Measurements from ENCODE around the gene KLHDC1.
A peak's percentile ranks its signal among the peaks of the same experiment; 100 is the strongest.
"Not testable (repeated sequence)": the region's sequence is repeated elsewhere in the genome, so short reads cannot be mapped to it uniquely, and the experiment has no call there.

Gene KLHDC1

GRCh38 chr14:49691031-49691430 is 1.9 kb upstream of the KLHDC1 start:
- no peak overlapping the region for H2AK5ac ChIP-seq (ENCODE audit: low read depth, low read length)
- no peaks in the 10 kb centered on the region for H3K9me3 ChIP-seq (replicated peaks in 1 of 2; ENCODE audit: control insufficient read depth in 2 of 2, insufficient read depth in 1 of 2, low read depth in 1 of 2, low read length in 2 of 2)
- H3K27ac ChIP-seq (replicated peaks; ENCODE audit: low read length), result no peak overlapping the region
- H3K14ac ChIP-seq (ENCODE audit: low read length), result no peak overlapping the region
- no peak for DNase-seq (ENCODE audit: low spot score)
- H3K79me1 ChIP-seq (ENCODE audit: low read depth, low read length), result peaks cover 3% of the 10 kb centered on the region
- no peak overlapping the region for H3K9ac ChIP-seq (ENCODE audit: low read depth, low read length, poor library complexity)
- no peaks in the 10 kb centered on the region for H3K36me3 ChIP-seq (replicated peaks in 1 of 2; ENCODE audit: control insufficient read depth in 2 of 2, insufficient read depth in 2 of 2, low read length in 2 of 2)
- H3K4me2 ChIP-seq (ENCODE audit: insufficient read depth, low read length, poor library complexity, severe bottlenecking), result no peak overlapping the region
- H3K4me1 ChIP-seq (ENCODE audit: control insufficient read depth in 2 of 2, insufficient read depth in 1 of 2, low read depth in 1 of 2, low read length in 2 of 2), result peaks cover 3 to 7% of the 10 kb centered on the region in 2 donors
- no peak overlapping the region for H2BK15ac ChIP-seq (ENCODE audit: low read length)
- no CpG with 5 or more reads among the region's 4 CpGs for WGBS, 2 donors (ENCODE audit: extremely low coverage in 2 of 2, insufficient read length in 2 of 2, insufficient replicate concordance in 1 of 2)
- no peak overlapping the region for H4K8ac ChIP-seq (ENCODE audit: low read depth, low read length)
- no peak overlapping the region for H3K4me3 ChIP-seq (ENCODE audit: low read length in 2 of 2)
- H2BK5ac ChIP-seq (ENCODE audit: low read length), result no peak overlapping the region
- no peak overlapping the region for H3K4ac ChIP-seq (ENCODE audit: low read length)
- no peak overlapping the region for H2BK12ac ChIP-seq (ENCODE audit: low read length)
- peaks cover 0 to 7% (median 0%) of the 10 kb centered on the region in 3 experiments for H3K27me3 ChIP-seq (ENCODE audit: control insufficient read depth in 3 of 3, insufficient read depth in 3 of 3, low read depth in 1 of 3, low read length in 3 of 3)
- no peak overlapping the region for H4K91ac ChIP-seq (ENCODE audit: low read depth, low read length, poor library complexity)
- no peak overlapping the region for H3K23ac ChIP-seq (ENCODE audit: low read depth, low read length, poor library complexity)
- H2BK120ac ChIP-seq (ENCODE audit: low read depth, low read length), result no peak overlapping the region
- H2AFZ ChIP-seq (ENCODE audit: low read length), result peak overlapping the region; percentile 26
- H3K18ac ChIP-seq (ENCODE audit: low read length), result no peak overlapping the region

GRCh38 chr14:49692193-49692757 is 645 bp upstream of the KLHDC1 start:
- Histone ChIP-seq H3K9ac (ENCODE audit: low read depth, low read length, poor library complexity) (no peak overlapping the region), H3K4me3 (ENCODE audit: low read length in 2 of 2) (peak overlapping the region in 1 of 2 donors; percentile 45), H3K4me2 (ENCODE audit: insufficient read depth, low read length, poor library complexity, severe bottlenecking) (no peak overlapping the region)

GRCh38 chr14:49693735-49694124 is 810 bp downstream of the KLHDC1 start:
- not testable (repeated sequence) for H3K9me3 ChIP-seq (replicated peaks in 1 of 2; ENCODE audit: control insufficient read depth in 2 of 2, insufficient read depth in 1 of 2, low read depth in 1 of 2, low read length in 2 of 2); H3K4me1 ChIP-seq (ENCODE audit: control insufficient read depth in 2 of 2, insufficient read depth in 1 of 2, low read depth in 1 of 2, low read length in 2 of 2); H2BK120ac ChIP-seq (ENCODE audit: low read depth, low read length); H3K18ac ChIP-seq (ENCODE audit: low read length); H2BK5ac ChIP-seq (ENCODE audit: low read length); H3K23ac ChIP-seq (ENCODE audit: low read depth, low read length, poor library complexity); H4K91ac ChIP-seq (ENCODE audit: low read depth, low read length, poor library complexity); H3K27me3 ChIP-seq (ENCODE audit: control insufficient read depth in 3 of 3, insufficient read depth in 3 of 3, low read depth in 1 of 3, low read length in 3 of 3); H3K27ac ChIP-seq (replicated peaks; ENCODE audit: low read length); H2BK15ac ChIP-seq (ENCODE audit: low read length); H2BK12ac ChIP-seq (ENCODE audit: low read length); DNase-seq (ENCODE audit: low spot score); H3K4ac ChIP-seq (ENCODE audit: low read length); H3K14ac ChIP-seq (ENCODE audit: low read length); H4K8ac ChIP-seq (ENCODE audit: low read depth, low read length); H3K9ac ChIP-seq (ENCODE audit: low read depth, low read length, poor library complexity); H3K79me1 ChIP-seq (ENCODE audit: low read depth, low read length); H3K36me3 ChIP-seq (replicated peaks in 1 of 2; ENCODE audit: control insufficient read depth in 2 of 2, insufficient read depth in 2 of 2, low read length in 2 of 2); H2AK5ac ChIP-seq (ENCODE audit: low read depth, low read length); H2AFZ ChIP-seq (ENCODE audit: low read length)
- Histone ChIP-seq H3K4me3 (ENCODE audit: low read length in 2 of 2) (peak overlapping the region in 1 of 2 donors; percentile 45), H3K4me2 (ENCODE audit: insufficient read depth, low read length, poor library complexity, severe bottlenecking) (peak overlapping the region; percentile 24)
- no CpG with 5 or more reads among the region's 13 CpGs for WGBS, 2 donors (ENCODE audit: extremely low coverage in 2 of 2, insufficient read length in 2 of 2, insufficient replicate concordance in 1 of 2)

More at GRCh38 chr14:49692193-49692757, 645 bp upstream of the KLHDC1 start:
- no CpG with 5 or more reads among the region's 6 CpGs for WGBS, 2 donors (ENCODE audit: extremely low coverage in 2 of 2, insufficient read length in 2 of 2, insufficient replicate concordance in 1 of 2)
- Histone ChIP-seq H3K27ac (replicated peaks; ENCODE audit: low read length) (no peak overlapping the region), H3K4me1 (ENCODE audit: control insufficient read depth in 2 of 2, insufficient read depth in 1 of 2, low read depth in 1 of 2, low read length in 2 of 2) (peaks cover 2 to 6% of the 10 kb centered on the region in 2 donors), H2BK120ac (ENCODE audit: low read depth, low read length) (no peak overlapping the region), H2BK5ac (ENCODE audit: low read length) (no peak overlapping the region), H2BK12ac (ENCODE audit: low read length) (no peak overlapping the region), H3K36me3 (replicated peaks in 1 of 2; ENCODE audit: control insufficient read depth in 2 of 2, insufficient read depth in 2 of 2, low read length in 2 of 2) (no peaks in the 10 kb centered on the region), H3K27me3 (ENCODE audit: control insufficient read depth in 3 of 3, insufficient read depth in 3 of 3, low read depth in 1 of 3, low read length in 3 of 3) (peaks cover 0 to 7% (median 4%) of the 10 kb centered on the region in 3 experiments), H4K91ac (ENCODE audit: low read depth, low read length, poor library complexity) (no peak overlapping the region), H2AFZ (ENCODE audit: low read length) (peak overlapping the region; percentile 92), H3K18ac (ENCODE audit: low read length) (no peak overlapping the region), H3K79me1 (ENCODE audit: low read depth, low read length) (peaks cover 2% of the 10 kb centered on the region), H3K23ac (ENCODE audit: low read depth, low read length, poor library complexity) (no peak overlapping the region), H3K9me3 (replicated peaks in 1 of 2; ENCODE audit: control insufficient read depth in 2 of 2, insufficient read depth in 1 of 2, low read depth in 1 of 2, low read length in 2 of 2) (no peaks in the 10 kb centered on the region), H2AK5ac (ENCODE audit: low read depth, low read length) (no peak overlapping the region), H3K14ac (ENCODE audit: low read length) (no peak overlapping the region), H3K4ac (ENCODE audit: low read length) (no peak overlapping the region), H2BK15ac (ENCODE audit: low read length) (no peak overlapping the region), H4K8ac (ENCODE audit: low read depth, low read length) (no peak overlapping the region)
- DNase-seq (ENCODE audit: low spot score), result no peak

- Histone ChIP-seq H3K9ac (ENCODE audit: low read depth, low read length, poor library complexity) (no peak overlapping the region), H3K4me1 (ENCODE audit: control insufficient read depth in 2 of 2, insufficient read depth in 1 of 2, low read depth in 1 of 2, low read length in 2 of 2) (no peaks in the 10 kb centered on the region), H2BK12ac (ENCODE audit: low read length) (no peak overlapping the region), H2BK5ac (ENCODE audit: low read length) (no peak overlapping the region), H3K4ac (ENCODE audit: low read length) (no peak overlapping the region), H3K4me3 (ENCODE audit: low read length in 2 of 2) (no peak overlapping the region), H3K36me3 (replicated peaks in 1 of 2; ENCODE audit: control insufficient read depth in 2 of 2, insufficient read depth in 2 of 2, low read length in 2 of 2) (no peaks in the 10 kb centered on the region), H3K79me1 (ENCODE audit: low read depth, low read length) (no peaks in the 10 kb centered on the region), H3K9me3 (replicated peaks in 1 of 2; ENCODE audit: control insufficient read depth in 2 of 2, insufficient read depth in 1 of 2, low read depth in 1 of 2, low read length in 2 of 2) (no peaks in the 10 kb centered on the region), H2BK15ac (ENCODE audit: low read length) (no peak overlapping the region), H3K4me2 (ENCODE audit: insufficient read depth, low read length, poor library complexity, severe bottlenecking) (no peak overlapping the region), H2AFZ (ENCODE audit: low read length) (no peak overlapping the region), H3K23ac (ENCODE audit: low read depth, low read length, poor library complexity) (no peak overlapping the region), H3K18ac (ENCODE audit: low read length) (no peak overlapping the region), H3K27me3 (ENCODE audit: control insufficient read depth in 3 of 3, insufficient read depth in 3 of 3, low read depth in 1 of 3, low read length in 3 of 3) (no peaks in the 10 kb centered on the region), H4K91ac (ENCODE audit: low read depth, low read length, poor library complexity) (no peak overlapping the region), H4K8ac (ENCODE audit: low read depth, low read length) (no peak overlapping the region), H2BK120ac (ENCODE audit: low read depth, low read length) (no peak overlapping the region), H3K14ac (ENCODE audit: low read length) (no peak overlapping the region), H3K27ac (replicated peaks; ENCODE audit: low read length) (no peak overlapping the region), H2AK5ac (ENCODE audit: low read depth, low read length) (no peak overlapping the region)
- no CpG with 5 or more reads among the region's 4 CpGs for WGBS, 2 donors (ENCODE audit: extremely low coverage in 2 of 2, insufficient read length in 2 of 2, insufficient replicate concordance in 1 of 2)
- DNase-seq (ENCODE audit: low spot score), result no peak
Observed at GRCh38 chr14:49702725-49703124, 9.8 kb downstream of the KLHDC1 start.

Measured in neuronal stem cell (in vitro differentiated cells).